Measurements from ENCODE around the gene MAN1C1. TPM values are rescaled to one million over a fixed set of nuclear protein-coding genes. Genes with fewer than 3 reads are reported as not detected.
A peak's percentile ranks its signal among the peaks of the same experiment; 100 is the strongest.

MAN1C1 gene
- total and polyA plus RNA-seq, 8 donors = 4.3 to 33.9 (median 6.1) TPM

DNA sequence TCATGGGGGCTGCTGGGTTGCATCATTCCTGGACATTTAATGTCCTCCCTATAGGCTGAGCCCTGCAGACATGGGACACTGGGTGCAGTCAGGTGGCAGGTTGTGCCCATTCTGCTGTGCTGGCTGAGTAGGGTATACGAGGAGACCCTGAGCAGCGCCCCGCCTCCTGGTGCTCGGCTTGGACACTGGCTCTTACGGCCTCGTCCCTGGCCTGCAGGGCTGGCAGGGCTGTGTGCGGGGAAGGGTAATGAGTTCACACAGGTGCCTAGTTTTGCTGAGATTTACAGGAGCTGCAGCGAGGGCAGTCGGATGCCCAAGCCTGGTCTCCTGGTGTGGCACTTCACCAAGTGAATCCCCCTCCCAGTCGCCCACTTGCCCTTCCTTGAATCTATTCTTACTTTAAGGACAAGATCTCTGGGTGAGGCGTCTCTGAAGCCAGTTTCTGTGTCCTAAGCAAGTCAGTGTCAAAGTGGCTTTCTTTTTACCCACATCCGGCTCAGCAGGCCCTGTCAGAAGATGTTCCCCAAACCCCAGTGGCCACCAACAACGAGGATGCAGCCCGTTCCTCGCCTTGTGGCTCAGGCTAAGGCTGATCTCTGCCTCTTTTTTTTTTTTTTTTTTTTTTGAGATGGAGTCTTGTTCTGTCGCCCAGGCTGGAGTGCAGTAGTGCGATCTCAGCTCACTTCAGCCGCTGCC is 73.2 kb downstream of the MAN1C1 start:
- Histone ChIP-seq H3K27ac (peak overlapping the region in 3 of 5 donors; percentile 68 to 77 (median 73)), H3K36me3 (no peaks in the 10 kb centered on the region), H3K4me3 (no peak overlapping the region), H3K4me1 (peaks cover 0 to 36% (median 19%) of the 10 kb centered on the region in 4 donors), H3K27me3 (no peaks in the 10 kb centered on the region), H3K9me3 (no peaks in the 10 kb centered on the region)
- no peak for DNase-seq
- no peak for TF ChIP-seq POLR2AphosphoS5 (IDR thresholded peaks at IDR 0.05)
- TF ChIP-seq CTCF (IDR thresholded peaks at IDR 0.05) = no peak
- TF ChIP-seq EP300 (IDR thresholded peaks at IDR 0.05) = no peak
- no peak for TF ChIP-seq POLR2A (IDR thresholded peaks at IDR 0.05)
- 86 to 92% (median 91%) methylated on average over 17 to 18 of the region's 18 CpGs for WGBS, 5 donors
- intact Hi-C loops (cut with DNase I; ENCODE audit: low total_unique reads) = no loop called here

DNA sequence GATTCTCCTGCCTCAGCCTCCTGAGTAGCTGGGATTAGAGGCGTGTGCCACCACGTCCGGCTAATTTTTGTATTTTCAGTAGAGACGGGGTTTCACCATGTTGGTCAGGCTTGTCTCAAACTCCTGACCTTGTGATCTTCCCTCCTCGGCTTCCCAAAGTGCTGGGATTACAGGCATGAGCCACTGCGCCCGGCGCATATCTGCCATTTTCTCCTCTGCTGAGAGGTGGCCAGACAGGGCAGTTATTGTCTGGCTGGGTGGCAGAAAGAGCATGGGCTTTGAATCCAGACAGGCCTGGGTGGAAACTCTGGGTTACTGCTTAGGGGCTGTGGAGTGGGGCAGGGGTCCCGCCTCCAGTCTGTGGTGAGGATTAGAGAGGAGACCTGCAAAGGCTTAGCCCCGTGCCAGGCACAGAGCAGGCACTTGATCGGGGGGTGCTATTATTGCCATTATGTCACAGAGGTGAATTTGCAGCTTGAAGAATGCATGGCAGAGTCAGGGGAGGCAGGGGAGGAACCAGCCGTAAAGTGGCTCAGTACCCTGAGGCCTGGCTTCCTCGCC is 73.9 kb downstream of the MAN1C1 start:
- 92 to 96% (median 94%) methylated on average over 13 of the region's 13 CpGs for WGBS, 5 donors
- Histone ChIP-seq H3K27ac (peak overlapping the region in 2 of 5 donors; percentile 73 to 77), H3K27me3 (no peaks in the 10 kb centered on the region), H3K9me3 (no peaks in the 10 kb centered on the region), H3K36me3 (no peaks in the 10 kb centered on the region), H3K4me1 (peaks cover 0 to 42% (median 24%) of the 10 kb centered on the region in 4 donors), H3K4me3 (no peak overlapping the region)
- intact Hi-C loops (cut with DNase I; ENCODE audit: low total_unique reads) = no loop called here
- DNase-seq = no peak
- TF ChIP-seq POLR2A (IDR thresholded peaks at IDR 0.05) (no peak), POLR2AphosphoS5 (IDR thresholded peaks at IDR 0.05) (no peak), CTCF (IDR thresholded peaks at IDR 0.05) (no peak), EP300 (IDR thresholded peaks at IDR 0.05) (no peak)

GRCh38 chr1:25691211-25691610 is 74.6 kb downstream of the MAN1C1 start:
- H3K4me3 ChIP-seq = no peak overlapping the region
- no peaks in the 10 kb centered on the region for H3K36me3 ChIP-seq
- intact Hi-C loops (cut with DNase I; ENCODE audit: low total_unique reads) = no loop called here
- H3K27ac ChIP-seq = peak overlapping the region in 1 of 5 donors; percentile 9
- H3K9me3 ChIP-seq = no peaks in the 10 kb centered on the region
- no peaks in the 10 kb centered on the region for H3K27me3 ChIP-seq
- 87 to 99% (median 94%) methylated on average over 7 of the region's 7 CpGs for WGBS, 5 donors
- no peak for TF ChIP-seq EP300 (IDR thresholded peaks at IDR 0.05)
- TF ChIP-seq POLR2AphosphoS5 (IDR thresholded peaks at IDR 0.05) = no peak
- TF ChIP-seq CTCF (IDR thresholded peaks at IDR 0.05) = no peak
- TF ChIP-seq POLR2A (IDR thresholded peaks at IDR 0.05) = no peak
- peaks cover 0 to 49% (median 29%) of the 10 kb centered on the region in 4 donors for H3K4me1 ChIP-seq
- DNase-seq = no peak

- 70 to 82% (median 71%) methylated on average over 6 of the region's 6 CpGs for WGBS, 5 donors
- Histone ChIP-seq H3K9me3 (no peaks in the 10 kb centered on the region), H3K27ac (peak overlapping the region in 1 of 5 donors; percentile 90), H3K4me3 (no peak overlapping the region), H3K27me3 (no peaks in the 10 kb centered on the region), H3K4me1 (peaks cover 0 to 63% (median 34%) of the 10 kb centered on the region in 4 donors), H3K36me3 (no peaks in the 10 kb centered on the region)
- DNase-seq = peak in 1 of 2 donors; percentile 36
- peak in 2 of 7 experiments; percentile 14 to 20 for TF ChIP-seq CTCF (IDR thresholded peaks at IDR 0.05)
- TF ChIP-seq POLR2A (IDR thresholded peaks at IDR 0.05) = no peak
- intact Hi-C loops (cut with DNase I; ENCODE audit: low total_unique reads) = no loop called here
Measured at GRCh38 chr1:25692560-25692959, 76.0 kb downstream of the MAN1C1 start.
